Suprapubic skin (tissue), 4 donors: ENCODE measurements around the gene STARD9. TPM values are rescaled to one million over a fixed set of nuclear protein-coding genes. Genes with fewer than 3 reads are reported as not detected.

Experiments used
- DNase-seq, 2 donors: peaks; one replicate each; pipeline ENCODE4 v3.0.0-alpha.2; 2019; ENCODE audit warnings: low spot score in 2 of 2
- H3K27ac ChIP-seq: fragments of 200-600 bp; sonication (generic); one replicate; pipeline ENCODE4 v1.5.1; 2019
- H3K27me3 ChIP-seq: fragments of 200-600 bp; sonication (generic); one replicate; pipeline ENCODE4 v1.5.1; 2019
- H3K36me3 ChIP-seq: fragments of 200-600 bp; sonication (generic); one replicate; pipeline ENCODE4 v1.5.1; 2019
- H3K4me1 ChIP-seq: fragments of 200-600 bp; sonication (generic); one replicate; pipeline ENCODE4 v1.5.1; 2019
- H3K4me3 ChIP-seq: fragments of 200-600 bp; sonication (generic); one replicate; pipeline ENCODE4 v1.5.1; 2019; ENCODE audit warnings: mild to moderate bottlenecking
- H3K9me3 ChIP-seq: fragments of 200-600 bp; sonication (generic); one replicate; pipeline ENCODE4 v1.5.1; 2019
- CTCF ChIP-seq, 2 donors: fragments of 200-600 bp in 1 of 2; fragments of 450-650 bp in 1 of 2; sonication (generic) in 1 of 2; IDR thresholded peaks; one replicate each; pipeline ENCODE4 v1.5.1; 2016 to 2019; ENCODE audit warnings: antibody characterized with exemption in 2 of 2, mild to moderate bottlenecking in 1 of 2, moderate library complexity in 1 of 2
- EP300 ChIP-seq: sonication (generic); formaldehyde crosslinking; IDR thresholded peaks from one replicate; pipeline ENCODE4 v1.6.1; 2017; ENCODE audit warnings: antibody characterized with exemption
- POLR2A ChIP-seq, 2 donors: fragments of 450-650 bp; IDR thresholded peaks; one replicate each; pipeline ENCODE4 v1.6.1; 2017; ENCODE audit warnings: antibody characterized with exemption in 2 of 2, mild to moderate bottlenecking in 2 of 2, moderate library complexity in 2 of 2
- POLR2AphosphoS5 ChIP-seq, 3 donors: sonication (generic); formaldehyde crosslinking; IDR thresholded peaks; one replicate each; pipeline ENCODE4 v1.6.1; 2017; ENCODE audit warnings: antibody characterized with exemption in 3 of 3
- WGBS: methylation state at CpG from one replicate; pipeline ENCODE4 v1.1.5; 2018; 5-methylcytosine and 5-hydroxymethylcytosine counted together
- total RNA-seq, 4 donors: library from RNA; depleted of rRNA; stranded (reverse); fragments of >200 nt; gene quantifications; one replicate each; pipeline ENCODE4 v1.1.0, GENCODE V29; 2016

The STARD9 gene
- total RNA-seq, 4 donors from 2014 or later: 5.0 to 24.6 (median 7.6) TPM

DNA sequence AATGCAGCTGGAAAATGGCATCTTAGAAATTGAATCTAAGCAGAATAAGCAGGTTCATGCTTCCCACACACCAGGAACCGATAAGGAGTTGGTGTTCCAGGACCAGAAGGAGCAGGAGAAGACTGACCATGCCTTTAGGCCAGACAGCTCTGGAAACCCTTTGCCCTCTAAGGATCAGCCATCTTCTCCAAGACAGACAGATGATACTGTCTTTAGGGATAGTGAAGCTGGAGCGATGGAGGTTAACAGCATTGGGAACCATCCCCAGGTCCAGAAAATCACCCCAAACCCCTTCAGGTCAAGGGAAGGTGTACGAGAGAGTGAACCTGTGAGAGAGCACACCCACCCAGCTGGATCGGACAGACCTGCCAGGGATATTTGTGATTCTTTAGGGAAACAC lies 112.3 kb downstream of the STARD9 start:
- H3K4me1 ChIP-seq: no peaks in the 10 kb centered on the region
- H3K27me3 ChIP-seq: no peaks in the 10 kb centered on the region
- DNase-seq: no peak
- no peaks in the 10 kb centered on the region for H3K9me3 ChIP-seq
- WGBS: 91% methylated on average over 4 of the region's 4 CpGs
- peaks cover 58% of the 10 kb centered on the region for H3K36me3 ChIP-seq
- no peak overlapping the region for H3K27ac ChIP-seq
- H3K4me3 ChIP-seq: no peak overlapping the region
- no peak for TF ChIP-seq EP300
- TF ChIP-seq CTCF (IDR thresholded peaks at IDR 0.05): no peak
- no peak for TF ChIP-seq POLR2A (IDR thresholded peaks at IDR 0.05)
- no peak for TF ChIP-seq POLR2AphosphoS5 (IDR thresholded peaks at IDR 0.05)

DNA sequence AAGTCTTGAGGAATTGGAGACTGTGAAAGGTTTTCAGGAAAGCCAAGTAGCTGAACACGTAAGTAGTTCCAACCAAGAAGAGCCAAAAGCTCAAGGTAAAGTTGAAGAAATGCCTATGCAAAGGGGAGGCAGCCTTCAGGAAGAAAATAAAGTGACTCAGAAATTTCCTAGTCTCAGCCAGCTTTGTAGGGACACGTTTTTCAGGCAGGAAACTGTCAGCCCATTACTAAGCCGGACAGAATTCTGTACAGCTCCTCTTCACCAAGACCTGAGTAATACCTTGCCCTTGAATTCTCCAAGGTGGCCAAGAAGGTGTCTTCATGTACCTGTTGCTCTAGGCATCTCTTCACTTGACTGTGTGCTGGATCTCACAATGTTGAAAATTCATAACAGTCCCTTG lies 112.9 kb downstream of the STARD9 start:
- H3K4me3 ChIP-seq: no peak overlapping the region
- no peak overlapping the region for H3K27ac ChIP-seq
- H3K4me1 ChIP-seq: no peaks in the 10 kb centered on the region

GRCh38 chr15:42691308-42691707 lies 115.9 kb downstream of the STARD9 start:
- no peaks in the 10 kb centered on the region for H3K4me1 ChIP-seq
- H3K27ac ChIP-seq: no peak overlapping the region
- WGBS: 83% methylated on average over 4 of the region's 4 CpGs
- no peak overlapping the region for H3K4me3 ChIP-seq
- no peaks in the 10 kb centered on the region for H3K9me3 ChIP-seq
- no peaks in the 10 kb centered on the region for H3K27me3 ChIP-seq
- TF ChIP-seq CTCF (IDR thresholded peaks at IDR 0.05): no peak
- no peak for TF ChIP-seq EP300
- no peak for TF ChIP-seq POLR2AphosphoS5 (IDR thresholded peaks at IDR 0.05)
- TF ChIP-seq POLR2A (IDR thresholded peaks at IDR 0.05): no peak
- H3K36me3 ChIP-seq: peaks cover 46% of the 10 kb centered on the region
- no peak for DNase-seq

More for the DNA sequence above, 112.9 kb downstream of the STARD9 start:
- Histone ChIP-seq H3K9me3 (no peaks in the 10 kb centered on the region), H3K27me3 (no peaks in the 10 kb centered on the region), H3K36me3 (peaks cover 53% of the 10 kb centered on the region)
- no peak for TF ChIP-seq CTCF (IDR thresholded peaks at IDR 0.05)
- TF ChIP-seq POLR2A (IDR thresholded peaks at IDR 0.05): no peak
- no peak for TF ChIP-seq EP300
- TF ChIP-seq POLR2AphosphoS5 (IDR thresholded peaks at IDR 0.05): no peak
- WGBS: 60% methylated on average over 3 of the region's 3 CpGs
- no peak for DNase-seq

- WGBS: 83% methylated on average over 9 of the region's 9 CpGs
- DNase-seq: no peak
- Histone ChIP-seq H3K27ac (no peak overlapping the region), H3K27me3 (no peaks in the 10 kb centered on the region), H3K9me3 (no peaks in the 10 kb centered on the region), H3K4me3 (no peak overlapping the region), H3K4me1 (no peaks in the 10 kb centered on the region), H3K36me3 (peaks cover 46% of the 10 kb centered on the region)
- TF ChIP-seq POLR2AphosphoS5 (IDR thresholded peaks at IDR 0.05): no peak
- no peak for TF ChIP-seq POLR2A (IDR thresholded peaks at IDR 0.05)
- TF ChIP-seq EP300: no peak
- no peak for TF ChIP-seq CTCF (IDR thresholded peaks at IDR 0.05)
Measured at GRCh38 chr15:42691770-42692169, 116.4 kb downstream of the STARD9 start.

GRCh38 chr15:42692536-42692935 lies 117.1 kb downstream of the STARD9 start:
- DNase-seq: no peak
- no peak overlapping the region for H3K4me3 ChIP-seq
- no peaks in the 10 kb centered on the region for H3K4me1 ChIP-seq
- H3K27me3 ChIP-seq: no peaks in the 10 kb centered on the region
- 92% methylated on average over 1 of the region's 1 CpG for WGBS
- no peak for TF ChIP-seq EP300
- TF ChIP-seq CTCF (IDR thresholded peaks at IDR 0.05): no peak
- TF ChIP-seq POLR2AphosphoS5 (IDR thresholded peaks at IDR 0.05): no peak
- TF ChIP-seq POLR2A (IDR thresholded peaks at IDR 0.05): no peak
- H3K9me3 ChIP-seq: no peaks in the 10 kb centered on the region
- H3K27ac ChIP-seq: no peak overlapping the region
- peaks cover 46% of the 10 kb centered on the region for H3K36me3 ChIP-seq
